GM03348 (cell line): ENCODE results near the gene DLG1.
"Not testable (repeated sequence)": the region's sequence is repeated elsewhere in the genome, so short reads cannot be mapped to it uniquely, and the experiment has no call there.

Experiments
- DNase-seq: peaks from one replicate; pipeline ENCODE4 v3.0.0; 2012; ENCODE audit warnings: low spot score

The DLG1 gene

GRCh38 chr3:197211698-197212097, 86.7 kb downstream of the DLG1 start:
- not testable (repeated sequence) for DNase-seq

DNA sequence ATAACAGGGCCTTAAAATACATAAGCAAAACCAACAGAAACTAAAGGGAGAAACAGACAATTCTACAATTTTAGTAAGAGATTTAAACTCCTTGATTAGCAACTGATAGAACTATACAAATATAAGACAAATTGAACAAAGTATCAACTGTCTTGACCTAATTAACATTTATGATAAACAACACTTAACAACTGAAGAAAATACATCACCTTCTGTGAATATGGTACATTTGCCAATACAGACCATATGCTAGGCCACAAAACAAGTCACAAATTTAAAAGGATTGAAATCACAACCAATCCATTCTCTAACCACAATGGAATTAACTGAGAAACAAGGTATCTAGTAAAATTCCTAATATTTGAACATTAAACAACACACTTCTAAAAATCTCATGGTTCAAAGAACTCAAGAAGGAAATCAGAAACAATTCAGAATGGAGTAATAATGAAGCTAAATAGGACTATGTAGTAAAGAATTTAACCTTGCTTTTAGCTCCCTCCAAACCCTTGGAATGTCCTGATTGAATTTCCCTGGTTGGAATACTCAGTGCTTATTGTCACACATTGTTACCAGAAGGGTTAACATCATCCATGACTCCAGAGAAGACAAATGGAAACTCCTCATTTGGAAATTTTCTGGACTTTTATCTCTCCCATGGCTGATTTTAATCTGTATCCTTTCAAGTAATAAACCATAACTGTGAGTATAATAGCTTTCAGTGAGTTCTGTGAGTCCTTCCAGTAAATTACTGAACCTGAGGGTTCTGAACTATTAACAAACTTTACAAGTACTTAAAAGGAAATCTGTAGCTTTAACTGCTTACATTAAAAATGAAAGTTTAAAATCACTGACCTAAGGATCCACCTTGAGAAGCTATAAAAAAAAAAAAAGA, 88.8 kb downstream of the DLG1 start:
- no peak for DNase-seq

DNA sequence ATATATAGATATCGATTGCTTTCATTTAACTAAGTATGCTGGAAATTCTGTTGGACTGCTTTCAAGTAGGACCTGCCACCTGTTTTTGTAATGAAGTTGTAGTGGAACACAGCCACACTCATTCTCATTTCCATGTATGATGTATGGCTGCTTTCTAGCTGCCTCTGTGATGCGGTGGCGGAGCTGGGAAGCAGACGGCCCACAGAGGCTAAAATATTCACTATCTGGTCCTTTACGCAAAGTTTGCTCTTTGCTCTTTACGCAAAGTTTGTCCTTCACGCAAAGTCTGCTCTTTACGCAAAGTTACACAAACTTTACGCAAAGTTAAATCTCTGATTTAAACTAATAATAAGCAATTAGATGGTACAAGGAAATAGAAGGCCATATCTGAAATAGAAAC, 91.5 kb downstream of the DLG1 start:
- no peak for DNase-seq

GRCh38 chr3:197205675-197206074, 92.7 kb downstream of the DLG1 start:
- no peak for DNase-seq

DNA sequence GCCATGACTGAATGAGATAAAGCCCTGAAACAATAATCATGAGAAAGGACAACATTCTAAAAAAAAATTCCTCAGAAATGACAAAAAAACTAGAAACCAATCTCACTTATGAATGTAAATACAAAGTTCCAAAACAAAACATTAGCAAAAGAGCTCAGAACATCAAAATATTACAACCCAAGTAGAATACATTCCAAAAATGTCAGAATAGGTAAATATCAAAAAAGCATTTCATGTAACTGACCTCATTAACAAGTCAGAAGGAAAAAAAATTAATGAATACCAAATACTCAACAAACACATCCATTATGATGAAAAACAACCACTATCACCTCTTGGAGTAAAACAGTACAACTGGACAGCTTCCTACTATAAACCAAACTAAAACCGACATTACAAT, 93.1 kb downstream of the DLG1 start:
- DNase-seq: no peak

DNA sequence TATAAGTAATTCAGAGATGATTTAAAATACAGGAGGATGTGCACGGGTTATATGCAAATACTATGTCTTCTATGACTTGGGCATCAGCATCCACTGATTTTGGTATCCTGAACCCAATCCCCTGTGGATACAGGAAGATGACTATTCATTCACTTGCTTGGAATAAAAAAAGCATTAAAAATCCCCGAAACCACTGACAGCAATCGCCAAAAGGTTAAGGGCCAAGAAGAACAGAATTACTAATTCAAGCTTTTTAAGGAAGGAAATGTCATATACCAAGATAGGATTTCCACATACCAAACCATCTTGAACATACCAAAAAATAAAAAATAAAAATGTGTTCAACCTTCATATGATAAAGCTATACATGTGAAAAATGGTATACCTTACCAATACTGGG, 93.7 kb downstream of the DLG1 start:
- DNase-seq: no peak

- DNase-seq: no peak
Measured at GRCh38 chr3:197203714-197204146, 94.7 kb downstream of the DLG1 start.

DNA sequence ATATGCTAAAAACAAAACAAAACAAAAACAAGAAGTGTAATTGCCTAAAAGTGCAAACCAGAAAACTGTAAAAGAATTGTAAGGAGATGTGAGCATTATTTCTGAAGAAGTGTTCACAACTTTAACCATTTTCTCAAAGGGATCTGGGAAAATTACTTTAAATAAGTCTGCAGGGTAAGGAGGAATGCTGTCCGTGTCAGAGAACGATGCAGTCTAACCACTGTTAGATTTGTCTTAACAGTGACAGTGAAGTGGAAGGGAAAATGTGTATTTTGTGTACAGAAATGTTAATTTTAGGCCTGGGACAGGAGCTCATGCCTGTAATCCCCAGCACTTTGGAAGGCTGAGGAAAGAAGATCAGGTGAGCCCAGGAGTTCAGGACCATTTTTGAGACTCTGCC, 95.7 kb downstream of the DLG1 start:
- no peak for DNase-seq

- no peak for DNase-seq
Measured at GRCh38 chr3:197201791-197202452, 96.5 kb downstream of the DLG1 start.

- not testable (repeated sequence) for DNase-seq
Measured at GRCh38 chr3:197200856-197201255, 97.6 kb downstream of the DLG1 start.

GRCh38 chr3:197197334-197197733, 101.1 kb downstream of the DLG1 start:
- DNase-seq: no peak

DNA sequence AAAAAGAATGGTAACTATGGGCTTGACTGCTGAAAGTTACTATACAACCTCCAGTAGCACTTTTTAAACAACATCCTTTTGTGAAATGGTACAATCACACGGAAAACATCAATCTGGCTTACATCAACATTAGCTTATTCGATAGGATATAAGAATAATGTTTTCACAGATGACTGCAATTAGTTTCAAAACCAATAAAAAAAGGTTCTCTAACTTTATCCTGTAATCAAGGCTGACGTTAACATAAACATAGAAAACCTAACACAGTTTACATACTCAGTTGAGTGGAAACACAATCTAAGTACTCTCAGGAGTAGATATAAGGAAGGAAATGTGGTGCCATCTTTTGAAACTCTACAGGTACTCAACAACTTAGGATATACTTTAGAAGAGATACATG, 102.2 kb downstream of the DLG1 start:
- no peak for DNase-seq

DNA sequence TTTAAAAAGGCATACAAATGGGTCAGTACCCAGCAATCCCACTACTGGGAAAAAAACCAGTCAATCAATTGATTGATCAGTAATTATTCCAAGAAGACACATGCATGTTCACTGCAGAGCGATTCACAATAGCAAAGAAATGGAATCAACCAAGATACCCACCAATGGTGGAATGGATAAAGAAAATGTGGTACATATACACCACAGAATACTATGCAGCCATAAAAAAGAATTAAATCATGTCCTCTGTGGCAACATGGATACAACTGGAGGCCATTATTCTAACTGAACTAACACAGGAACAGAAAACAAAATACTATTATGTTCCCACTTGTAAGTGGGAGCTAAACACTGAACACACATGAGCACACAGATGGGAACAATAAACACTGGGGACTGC, 103.1 kb downstream of the DLG1 start:
- no peak for DNase-seq

DNA sequence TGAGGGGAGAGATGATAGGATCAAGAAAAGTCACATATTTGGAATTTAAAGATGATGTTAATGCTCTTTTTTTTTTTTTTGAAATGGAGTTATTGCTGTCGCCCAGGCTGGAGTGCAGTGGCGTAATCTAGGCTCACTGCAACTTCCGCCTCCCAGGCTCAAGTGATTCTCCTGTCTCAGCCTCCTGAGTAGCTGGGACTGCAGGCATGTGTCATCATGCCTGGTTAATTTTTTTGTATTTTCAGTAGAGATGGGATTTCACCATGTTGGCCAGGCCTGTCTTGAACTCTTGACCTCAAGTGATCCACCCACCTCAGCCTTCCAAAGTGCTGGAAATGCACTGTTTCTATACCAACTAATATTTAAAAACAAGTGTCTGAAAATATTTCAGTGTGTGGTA, 104.7 kb downstream of the DLG1 start:
- not testable (repeated sequence) for DNase-seq

GRCh38 chr3:197191897-197192296, 106.5 kb downstream of the DLG1 start:
- no peak for DNase-seq

DNA sequence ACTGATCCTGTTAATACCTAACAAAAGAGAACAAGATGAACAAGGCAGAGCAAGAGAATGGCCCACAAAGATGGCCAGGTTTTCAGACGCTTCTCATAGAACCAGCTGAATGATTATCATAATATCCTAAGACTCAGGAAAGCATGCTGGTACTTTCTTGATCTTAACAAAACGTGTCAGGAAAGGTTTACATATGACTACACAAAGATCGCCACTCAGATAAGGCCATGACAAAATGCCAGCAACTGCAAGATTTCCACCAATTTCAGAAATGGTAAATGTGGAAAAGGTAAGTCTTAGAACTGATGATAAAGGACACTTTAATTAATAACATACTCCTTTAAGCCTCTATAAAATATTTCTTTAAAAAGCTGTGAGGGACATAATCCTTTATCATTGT, 108.8 kb downstream of the DLG1 start:
- no peak for DNase-seq

GRCh38 chr3:197188963-197189362, 109.4 kb downstream of the DLG1 start:
- no peak for DNase-seq

DNA sequence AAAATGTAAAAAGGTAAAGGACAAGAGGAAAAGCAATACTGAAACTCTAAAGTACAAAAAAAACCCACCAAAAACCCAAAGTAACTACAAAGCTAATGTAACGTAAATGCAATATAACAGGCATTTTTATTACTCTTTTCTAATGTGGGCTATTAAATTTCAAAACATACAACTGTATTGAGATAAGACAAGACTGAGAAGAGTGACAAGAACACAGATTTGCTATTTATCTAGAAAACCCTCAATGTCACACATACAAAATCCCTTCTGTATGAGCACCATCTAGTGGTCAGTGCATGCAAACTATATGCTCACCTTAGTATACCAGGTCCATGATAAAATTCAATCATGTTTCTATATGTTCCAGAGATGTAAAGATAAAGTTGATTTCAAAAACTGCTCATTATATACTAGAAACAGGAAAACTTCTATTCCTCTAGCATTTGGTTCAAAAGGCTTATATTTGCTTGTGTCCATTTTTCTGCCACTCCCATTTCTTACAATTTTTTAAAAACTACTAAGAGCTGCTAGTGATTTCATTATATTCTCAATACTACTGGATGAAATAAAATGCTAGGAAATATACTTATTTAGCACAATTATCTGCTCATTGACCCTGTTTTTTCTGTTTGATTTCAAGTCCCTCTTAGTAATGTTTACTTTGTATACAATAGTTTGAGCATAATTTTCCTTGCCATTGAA, 111.4 kb downstream of the DLG1 start:
- DNase-seq: peak; percentile 39

DNA sequence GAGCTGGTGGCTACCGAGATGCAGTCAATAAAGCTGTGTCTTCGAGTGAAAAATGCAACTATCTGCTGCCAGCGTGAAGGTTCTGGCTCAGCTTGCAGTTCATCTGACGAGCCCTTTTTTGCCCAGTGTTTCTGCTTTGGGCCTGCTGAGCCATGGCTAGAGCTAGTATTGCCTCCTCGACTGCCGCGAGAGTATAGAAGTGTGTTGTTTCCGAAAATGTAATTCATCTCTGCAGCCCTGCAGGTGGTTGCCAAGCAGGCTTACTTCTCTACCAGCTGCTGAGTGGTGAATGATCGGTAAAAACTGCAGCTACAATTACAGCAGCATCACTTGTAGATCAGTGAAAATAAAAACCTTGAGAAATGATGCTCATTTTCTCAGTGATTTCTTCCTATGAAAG, 114.8 kb downstream of the DLG1 start:
- no peak for DNase-seq

DNA sequence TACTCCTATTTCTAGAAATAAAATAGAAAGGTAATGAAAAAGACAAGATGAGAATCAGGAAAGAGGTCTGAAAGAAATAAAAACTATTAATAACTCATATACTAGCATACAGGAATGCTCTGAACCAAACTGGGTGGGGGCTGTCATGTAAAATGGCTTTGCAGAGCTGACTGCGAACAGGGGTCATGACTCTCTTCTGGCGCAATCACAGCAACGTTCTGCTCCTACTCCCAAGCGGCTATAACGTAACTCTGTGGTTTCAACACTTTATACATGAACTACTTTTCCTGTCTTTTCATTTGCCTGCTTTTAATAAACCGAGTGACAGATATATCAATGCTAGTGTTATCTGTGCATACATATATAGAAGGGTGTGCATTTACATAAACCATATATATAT, 116.7 kb downstream of the DLG1 start:
- peak; percentile 11 for DNase-seq

DNA sequence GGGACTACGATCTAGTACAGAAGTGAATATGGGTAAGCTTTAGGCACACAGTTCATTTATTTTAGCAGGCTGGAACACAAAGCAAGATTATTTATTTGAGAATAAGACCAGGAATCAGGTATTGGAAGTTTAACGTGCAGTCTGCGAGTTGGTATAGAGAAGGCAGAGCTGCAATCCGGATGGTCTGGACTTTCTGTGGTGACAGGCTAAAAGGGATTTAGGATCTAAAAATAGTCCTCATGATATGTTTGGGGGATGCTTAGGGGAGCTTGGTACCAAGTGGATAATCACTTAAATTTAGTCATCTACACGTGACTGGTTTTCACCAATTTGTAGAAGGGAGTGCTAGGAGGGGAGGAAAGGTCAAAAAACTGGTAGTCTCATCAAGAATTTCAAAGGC, 119.4 kb downstream of the DLG1 start:
- no peak for DNase-seq

GRCh38 chr3:197175503-197175902, 122.9 kb downstream of the DLG1 start:
- DNase-seq: no peak

- no peak for DNase-seq
Measured at GRCh38 chr3:197174927-197175326, 123.5 kb downstream of the DLG1 start.
